Mononuclear cell (primary cell): ENCODE data around the gene C19orf25. TPM values are rescaled to one million over a fixed set of nuclear protein-coding genes. Genes with fewer than 3 reads are reported as not detected.

ENCODE experiments used
- H3K27me3 ChIP-seq: 2 replicates; pipeline ENCODE4 v1.6.0; 2011; ENCODE audit warnings: low read length, control low read depth; ENCODE audit not compliant: insufficient read depth
- H3K4me1 ChIP-seq: 2 replicates; pipeline ENCODE4 v1.5.1; 2011; ENCODE audit warnings: mild to moderate bottlenecking, low read length, control low read depth; ENCODE audit not compliant: insufficient read depth
- H3K4me3 ChIP-seq: 2 replicates; pipeline ENCODE4 v1.5.1; 2011; ENCODE audit warnings: mild to moderate bottlenecking, low read length, moderate library complexity
- H3K9me3 ChIP-seq: 2 replicates; pipeline ENCODE4 v1.5.1; 2011; ENCODE audit warnings: low read depth, mild to moderate bottlenecking, control low read depth, low read length
- total RNA-seq: library from RNA; depleted of rRNA; stranded (reverse); fragments of >200 nt; gene quantifications from one replicate; pipeline ENCODE4 v1.2.3, GENCODE V29; 2012

The C19orf25 gene
- total RNA-seq, 1 donor, result 11.4 TPM

DNA sequence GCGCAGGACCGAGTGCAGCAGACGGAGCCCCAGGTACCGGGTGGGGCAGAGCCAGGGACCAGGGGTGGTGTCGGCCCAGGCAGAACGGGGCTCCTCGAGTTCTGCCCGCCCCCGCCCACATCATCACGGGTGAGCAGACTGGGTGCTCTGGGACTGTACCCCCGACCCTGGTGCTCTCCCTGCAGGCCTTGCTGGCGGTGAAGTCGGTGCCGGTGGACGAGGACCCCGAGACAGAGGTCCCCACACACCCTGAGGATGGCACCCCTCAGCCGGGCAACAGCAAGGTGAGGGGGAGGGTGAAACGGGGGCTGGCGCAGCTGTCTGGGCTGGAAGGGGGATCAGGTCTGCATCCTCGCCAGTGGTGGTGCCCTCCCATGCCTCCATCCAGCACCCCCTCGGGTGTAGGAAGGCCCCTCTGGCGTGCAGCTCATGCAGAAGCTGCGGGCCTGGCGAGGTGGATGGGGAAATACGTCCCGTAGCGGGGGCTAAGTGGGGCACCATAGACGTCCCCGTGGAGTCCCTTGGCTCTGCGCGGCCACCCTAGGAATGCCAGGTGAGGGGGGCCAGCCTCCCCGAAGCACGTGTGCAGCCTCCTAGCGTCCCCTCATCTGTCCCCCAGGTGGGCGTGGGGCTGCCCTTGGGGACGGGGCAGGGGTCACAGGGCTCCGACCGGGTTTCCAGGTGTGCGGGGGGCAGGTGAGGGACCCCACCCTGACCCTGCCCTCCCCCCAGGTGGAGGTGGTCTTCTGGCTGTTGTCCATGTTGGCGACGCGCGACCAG is 22.7 kb downstream of the C19orf25 start:
- peaks cover 10% of the 10 kb centered on the region for H3K4me1 ChIP-seq
- no peaks in the 10 kb centered on the region for H3K9me3 ChIP-seq
- H3K27me3 ChIP-seq, result peaks cover 49% of the 10 kb centered on the region

DNA sequence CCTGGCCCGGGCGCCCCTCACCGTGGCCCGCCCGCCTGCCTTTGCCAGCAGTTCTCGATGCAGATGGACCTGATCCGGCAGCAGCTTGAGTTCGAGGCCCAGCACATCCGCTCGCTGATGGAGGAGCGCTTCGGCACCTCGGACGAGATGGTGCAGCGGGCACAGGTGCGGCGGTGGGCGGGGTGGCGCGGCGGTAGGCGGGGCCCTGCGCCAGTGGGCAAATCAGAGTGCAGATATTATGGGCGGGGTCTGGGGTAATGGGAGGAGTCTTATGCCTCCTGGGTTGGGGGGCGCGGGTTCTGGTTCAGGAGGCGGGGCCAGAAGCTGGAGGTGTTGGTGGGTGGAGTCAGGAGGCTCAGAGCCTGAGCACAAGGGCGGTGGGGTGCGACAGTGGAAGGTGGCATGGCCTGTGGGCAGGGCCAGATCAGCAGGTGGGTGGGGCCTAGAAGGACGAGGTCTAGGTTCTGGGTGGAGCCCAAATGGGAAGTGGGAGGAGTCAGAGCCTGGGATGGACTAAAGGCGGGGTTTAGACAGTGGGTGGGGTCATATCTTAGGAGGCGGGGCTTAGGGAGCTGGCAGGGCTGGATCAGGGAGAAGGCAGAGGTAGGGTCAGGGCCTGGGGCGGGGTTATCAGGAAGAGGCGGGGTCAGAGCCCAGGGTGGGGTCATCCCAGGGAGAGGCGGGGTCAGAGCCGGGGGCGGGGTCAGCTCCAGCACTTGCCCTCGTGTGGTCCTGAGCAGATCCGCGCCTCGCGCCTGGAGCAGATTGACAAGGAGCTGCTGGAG is 23.5 kb downstream of the C19orf25 start:
- Histone ChIP-seq H3K27me3 (peaks cover 56% of the 10 kb centered on the region), H3K4me1 (peaks cover 10% of the 10 kb centered on the region), H3K4me3 (no peak overlapping the region), H3K9me3 (no peaks in the 10 kb centered on the region)

More for the DNA sequence above, 22.7 kb downstream of the C19orf25 start:
- H3K4me3 ChIP-seq, result no peak overlapping the region

DNA sequence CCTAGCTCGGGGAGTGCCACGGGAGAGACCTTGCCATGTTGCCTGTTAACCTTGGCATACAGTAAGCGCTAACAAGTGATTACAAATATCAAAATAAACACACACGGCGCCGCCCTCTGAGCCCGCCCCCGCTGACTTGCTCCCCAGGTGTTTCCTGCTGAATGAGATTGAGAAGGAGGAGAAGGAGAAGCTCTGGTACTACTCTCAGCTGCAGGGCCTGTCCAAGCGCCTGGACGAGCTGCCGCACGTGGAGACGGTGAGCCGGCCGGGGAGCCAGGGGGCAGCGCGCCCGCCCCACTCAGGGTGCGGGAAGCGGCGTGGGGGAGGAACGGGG is 24.0 kb downstream of the C19orf25 start:
- Histone ChIP-seq H3K27me3 (peaks cover 61% of the 10 kb centered on the region), H3K4me1 (peaks cover 16% of the 10 kb centered on the region), H3K9me3 (no peaks in the 10 kb centered on the region), H3K4me3 (no peak overlapping the region)

DNA sequence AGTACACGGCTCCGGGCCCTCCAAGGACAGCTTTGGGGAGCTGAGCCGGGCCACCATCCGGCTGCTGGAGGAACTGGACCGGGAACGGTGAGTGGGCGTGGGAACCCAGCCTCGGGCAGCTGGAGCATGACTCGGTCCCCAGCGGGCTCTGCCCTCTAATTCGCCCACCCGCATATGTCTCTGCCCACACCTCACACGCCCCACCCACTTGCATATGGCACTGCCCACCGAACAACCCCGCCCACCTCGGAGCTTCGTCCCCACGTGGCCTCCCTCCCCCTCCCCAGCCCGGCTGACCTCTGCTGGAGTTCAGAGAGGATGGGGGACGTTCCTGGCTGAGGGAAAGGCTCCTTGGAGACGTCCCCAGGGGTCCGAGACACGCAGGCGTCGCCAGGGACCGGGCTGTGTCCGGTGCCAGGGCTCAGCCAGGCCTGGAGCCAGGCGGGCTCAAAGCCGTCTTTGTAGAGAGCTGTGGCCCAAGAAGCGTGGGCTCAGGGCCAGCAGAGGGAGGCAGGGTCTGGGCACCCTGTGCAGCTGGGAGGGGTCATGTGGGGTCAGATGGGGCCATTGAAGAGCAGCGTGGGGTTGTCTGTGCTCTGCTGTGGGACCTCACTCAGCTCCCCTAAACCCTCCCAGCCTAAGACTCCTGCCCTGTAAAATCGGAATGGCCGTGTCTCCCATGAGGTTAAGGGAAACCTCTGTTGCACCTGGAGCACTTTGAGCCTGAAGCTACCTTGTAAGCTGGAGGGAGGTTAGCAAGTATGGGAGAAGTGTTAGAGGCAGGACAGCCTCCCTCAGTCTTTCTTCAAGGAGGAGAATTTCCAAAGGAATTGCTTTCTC is 25.3 kb downstream of the C19orf25 start:
- Histone ChIP-seq H3K9me3 (no peaks in the 10 kb centered on the region), H3K4me3 (no peak overlapping the region), H3K4me1 (peaks cover 20% of the 10 kb centered on the region), H3K27me3 (peaks cover 73% of the 10 kb centered on the region)

DNA sequence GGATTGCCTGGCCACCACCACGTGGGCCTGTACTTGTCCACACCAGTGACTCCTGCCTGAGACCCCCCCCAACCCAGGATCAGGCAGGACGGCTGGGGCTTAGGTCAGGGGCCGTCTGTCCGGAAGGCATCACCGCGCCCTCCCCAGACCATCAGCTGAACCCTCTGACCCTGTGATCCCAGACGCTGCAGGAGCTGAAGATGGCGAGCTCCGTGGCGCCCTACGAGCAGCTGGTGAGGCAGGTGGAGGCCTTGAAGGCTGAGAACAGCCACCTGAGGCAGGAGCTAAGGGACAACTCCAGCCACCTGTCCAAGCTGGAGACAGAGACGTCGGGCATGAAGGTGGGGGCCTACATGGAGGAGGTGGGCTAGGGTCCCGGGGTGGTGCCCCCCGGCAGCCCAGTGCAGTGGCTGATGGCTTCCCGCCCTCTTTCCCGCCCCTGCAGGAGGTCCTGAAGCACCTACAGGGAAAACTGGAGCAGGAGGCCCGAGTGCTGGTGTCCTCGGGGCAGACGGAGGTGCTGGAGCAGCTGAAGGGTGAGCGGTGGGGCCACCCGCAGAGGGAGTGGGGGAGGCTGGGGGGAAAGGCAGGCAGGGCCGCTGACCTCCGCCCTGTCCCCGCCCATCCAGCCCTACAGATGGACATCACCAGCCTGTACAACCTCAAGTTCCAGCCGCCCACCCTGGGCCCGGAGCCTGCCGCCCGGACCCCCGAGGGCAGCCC is 26.1 kb downstream of the C19orf25 start:
- Histone ChIP-seq H3K4me3 (no peak overlapping the region), H3K27me3 (peaks cover 75% of the 10 kb centered on the region), H3K9me3 (no peaks in the 10 kb centered on the region), H3K4me1 (peaks cover 20% of the 10 kb centered on the region)

GRCh38 chr19:1451916-1452801 is 26.9 kb downstream of the C19orf25 start:
- H3K4me3 ChIP-seq, result no peak overlapping the region
- H3K4me1 ChIP-seq, result peaks cover 21% of the 10 kb centered on the region
- no peaks in the 10 kb centered on the region for H3K9me3 ChIP-seq
- peaks cover 78% of the 10 kb centered on the region for H3K27me3 ChIP-seq

GRCh38 chr19:1450735-1451731 is 28.0 kb downstream of the C19orf25 start:
- peaks cover 76% of the 10 kb centered on the region for H3K27me3 ChIP-seq
- no peaks in the 10 kb centered on the region for H3K9me3 ChIP-seq

GRCh38 chr19:1449467-1450442 is 29.3 kb downstream of the C19orf25 start, which contains the start of gene APC2:
APC2 (plus strand) TSS chr19:1450121; CDS start chr19:1453002, 2,881 bp downstream.
- Histone ChIP-seq H3K9me3 (no peaks in the 10 kb centered on the region), H3K27me3 (peaks cover 65% of the 10 kb centered on the region), H3K4me3 (no peak within 1 kb of the TSS), H3K4me1 (peaks cover 30% of the 10 kb centered on the region)

More at GRCh38 chr19:1450735-1451731, 28.0 kb downstream of the C19orf25 start:
- Histone ChIP-seq H3K4me1 (peaks cover 31% of the 10 kb centered on the region), H3K4me3 (no peak overlapping the region)

DNA sequence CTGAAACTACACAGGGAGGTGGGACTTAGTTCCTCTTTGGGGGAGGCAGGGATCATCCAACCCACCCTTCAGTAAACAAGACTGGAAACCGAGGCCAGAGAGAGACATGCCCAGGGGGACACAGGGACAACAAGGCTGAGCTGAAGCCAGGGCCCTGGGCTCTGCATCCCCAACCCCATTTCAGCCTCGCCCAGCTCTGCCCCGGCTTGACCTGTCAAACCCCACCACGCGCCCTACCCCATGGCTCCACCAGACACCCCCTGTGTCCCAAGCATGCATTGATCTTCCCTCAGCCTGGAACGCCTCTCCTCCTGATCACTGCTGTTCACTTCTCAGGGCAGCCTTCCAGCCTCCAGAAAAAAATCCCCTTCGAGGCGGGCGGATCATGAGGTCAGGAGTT is 31.1 kb downstream of the C19orf25 start:
- no peaks in the 10 kb centered on the region for H3K9me3 ChIP-seq
- H3K4me3 ChIP-seq, result no peak overlapping the region
- peaks cover 56% of the 10 kb centered on the region for H3K27me3 ChIP-seq
- peaks cover 34% of the 10 kb centered on the region for H3K4me1 ChIP-seq

- peaks cover 34% of the 10 kb centered on the region for H3K4me1 ChIP-seq
- no peaks in the 10 kb centered on the region for H3K9me3 ChIP-seq
- no peak overlapping the region for H3K4me3 ChIP-seq
- H3K27me3 ChIP-seq, result peaks cover 54% of the 10 kb centered on the region
These were observed 31.5 kb downstream of the C19orf25 start for GRCh38 chr19:1447504-1447903.

DNA sequence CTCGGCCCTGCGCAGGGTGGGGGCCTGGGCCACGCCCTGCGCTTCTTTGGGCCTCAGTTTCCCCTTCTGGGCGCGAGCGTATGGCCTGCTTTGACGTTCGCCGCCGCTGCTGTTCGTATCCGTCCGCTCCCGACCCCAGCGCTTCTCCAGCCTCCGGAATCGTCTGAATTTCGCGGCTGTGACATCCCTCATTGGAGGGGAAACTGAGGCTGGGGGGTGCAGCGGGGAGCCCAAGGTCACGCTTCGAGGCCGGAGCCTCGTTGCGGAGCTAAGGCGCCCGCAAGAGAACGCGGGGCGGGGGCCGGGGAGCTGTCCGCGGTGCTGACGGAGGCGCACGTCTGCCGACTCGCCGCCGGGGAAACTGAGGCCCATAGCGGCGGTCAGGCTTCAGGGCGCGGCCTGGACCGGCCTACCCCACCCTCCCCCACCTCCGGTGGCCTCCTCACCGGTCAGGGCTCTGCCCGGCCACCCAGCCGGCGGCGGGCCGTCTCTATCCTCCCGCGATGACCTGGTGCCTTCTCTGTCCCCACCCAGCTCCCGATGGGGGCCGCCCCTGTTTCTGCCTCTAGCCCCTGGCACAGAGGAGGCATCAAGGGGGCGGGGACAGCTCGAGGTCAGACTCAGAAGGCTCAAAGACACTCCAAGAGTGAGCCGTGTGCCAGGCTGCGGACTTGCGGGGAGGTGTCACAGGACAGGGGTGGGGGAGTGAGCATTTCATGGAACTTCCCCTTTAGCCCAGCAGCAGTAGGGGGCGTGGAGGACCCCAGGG is 32.1 kb downstream of the C19orf25 start:
- Histone ChIP-seq H3K27me3 (peaks cover 50% of the 10 kb centered on the region), H3K9me3 (no peaks in the 10 kb centered on the region), H3K4me3 (no peak overlapping the region), H3K4me1 (peaks cover 34% of the 10 kb centered on the region)
